GM12878 (cell line): ENCODE data around the gene DEPDC7. TPM values are rescaled to one million over a fixed set of nuclear protein-coding genes. Genes with fewer than 3 reads are reported as not detected.

Experiments used
- CHD1 ChIP-seq: IDR thresholded peaks from 2 replicates; pipeline ENCODE4 v1.6.1; 2012; ENCODE audit warnings: low read depth, low read length, improper control_type of control experiment
- CREB1 ChIP-seq: IDR thresholded peaks from 2 replicates; pipeline ENCODE4 v1.6.1; 2012; ENCODE audit warnings: low read depth, mild to moderate bottlenecking, inconsistent platforms
- CUX1 ChIP-seq: IDR thresholded peaks from 2 replicates; pipeline ENCODE4 v1.6.1; 2012; ENCODE audit warnings: improper control_type of control experiment, low read depth, low read length; ENCODE audit not compliant: insufficient replicate concordance
- HDAC6 ChIP-seq: fragments of 200-600 bp; sonication (generic); IDR thresholded peaks from one replicate; pipeline ENCODE4 v1.8.0; 2017; ENCODE audit warnings: antibody characterized with exemption; ENCODE audit not compliant: unreplicated experiment
- IKZF1 ChIP-seq: fragments of 450-650 bp; conservative IDR thresholded peaks from 2 replicates; pipeline ENCODE4 v1.6.1; 2017; ENCODE audit warnings: antibody characterized with exemption, mild to moderate bottlenecking
- MTA3 ChIP-seq: IDR thresholded peaks from 2 replicates; pipeline ENCODE4 v1.6.1; 2012; ENCODE audit warnings: low read length, inconsistent platforms, borderline replicate concordance
- PBX3 ChIP-seq: IDR thresholded peaks from 2 replicates; pipeline ENCODE4 v1.6.1; 2011; ENCODE audit warnings: mild to moderate bottlenecking, low read depth, low read length, moderate library complexity; ENCODE audit not compliant: insufficient replicate concordance
- PKNOX1 ChIP-seq: fragments of 450-650 bp; IDR thresholded peaks from 2 replicates; pipeline ENCODE4 v1.6.1; 2016; ENCODE audit warnings: mild to moderate bottlenecking
- RAD51 ChIP-seq: fragments of 450-650 bp; IDR thresholded peaks from 2 replicates; pipeline ENCODE4 v1.6.1; 2016; ENCODE audit warnings: moderate library complexity, mild to moderate bottlenecking, inconsistent platforms
- RFX5 ChIP-seq: IDR thresholded peaks from 2 replicates; pipeline ENCODE4 v1.6.1; 2011; ENCODE audit warnings: low read depth, low read length, improper control_type of control experiment
- SPI1 ChIP-seq: IDR thresholded peaks from 2 replicates; pipeline ENCODE4 v1.6.1; 2011; ENCODE audit warnings: low read depth, mild to moderate bottlenecking, low read length, moderate library complexity, borderline replicate concordance; ENCODE audit not compliant: insufficient read depth
- SRF ChIP-seq, 2 experiments: IDR thresholded peaks; 2 replicates each; pipeline ENCODE4 v1.6.1; 2011; ENCODE audit warnings: low read depth in 2 of 2, low read length in 2 of 2, mild to moderate bottlenecking in 1 of 2, moderate library complexity in 1 of 2
- USF1 ChIP-seq: IDR thresholded peaks from 2 replicates; pipeline ENCODE4 v1.6.1; 2011; ENCODE audit warnings: borderline replicate concordance, low read depth, mild to moderate bottlenecking, moderate library complexity, mixed read lengths, low read length; ENCODE audit not compliant: insufficient read depth; ENCODE audit errors: extremely low read length
- USF2 ChIP-seq: IDR thresholded peaks from 2 replicates; pipeline ENCODE4 v1.6.1; 2011; ENCODE audit warnings: low read depth, low read length, improper control_type of control experiment, borderline replicate concordance
- WRNIP1 ChIP-seq: IDR thresholded peaks from 2 replicates; pipeline ENCODE4 v1.6.1; 2011; ENCODE audit warnings: low read depth, low read length, improper control_type of control experiment, borderline replicate concordance
- ZBTB33 ChIP-seq: fragments of 450-650 bp; IDR thresholded peaks from 2 replicates; pipeline ENCODE4 v1.6.1; 2017; ENCODE audit warnings: mild to moderate bottlenecking
- polyA plus RNA-seq, 11 experiments: library from polyadenylated mRNA; depleted of rRNA in 4 of 11; unstranded in 6 of 11; stranded (reverse) in 5 of 11; fragments of >200 nt; fragmentation: Nextera tagmentation in 4 of 11; fragmentation: Illumina TruSeq in 1 of 11; extraction: Ambion mirVana in 4 of 11; extraction: Trizol in 1 of 11; gene quantifications; 1 replicate in 1 of 11; 2 replicates in 10 of 11; pipeline versions ENCODE4 v1.2.1 to v1.2.3, GENCODE V29; 2011 to 2016; ENCODE audit warnings: inconsistent platforms in 2 of 11, missing spikeins in 2 of 11, low read depth in 1 of 11
- total RNA-seq, 4 experiments: library from RNA; depleted of rRNA in 3 of 4; stranded (reverse); fragments of >200 nt in 3 of 4; fragmentation: Illumina TruSeq in 1 of 4; extraction: Trizol in 1 of 4; gene quantifications; 2 replicates each; pipeline versions ENCODE4 v1.2.1 to v1.2.3, GENCODE V29; 2013 to 2021

Gene DEPDC7
- total and polyA plus RNA-seq, 10 of the 15 experiments (the other 5 are each of a cell fraction or from before 2014, with no cell fraction given), result 0.06 to 1.1 (median 0.49) TPM

- TF ChIP-seq CUX1, result no peak
- no peak for TF ChIP-seq MTA3
- no peak for TF ChIP-seq SPI1
- TF ChIP-seq HDAC6, result no peak
- no peak for TF ChIP-seq WRNIP1
- TF ChIP-seq USF2, result peak; percentile 41; the same call in 1 of the 2 replicates
- TF ChIP-seq ZBTB33, result peak; percentile 87
- no peak for TF ChIP-seq CHD1
- TF ChIP-seq RAD51, result peak; percentile 73; the same call in 1 of the 2 replicates
- TF ChIP-seq USF1, result peak; percentile 89
- peak; percentile 24 for TF ChIP-seq PBX3
- 0 out of 4 replicates have a peak, but pooled peaks of 1 of the 2 experiments have one; percentile 4 for TF ChIP-seq SRF (IDR thresholded peaks at IDR 0.05; ENCODE audit: low read depth in 2 of 2, low read length in 2 of 2)
- no peak for TF ChIP-seq RFX5
- TF ChIP-seq CREB1, result no peak
- TF ChIP-seq IKZF1, result peak; percentile 66
- peak; percentile 60 for TF ChIP-seq PKNOX1
Measured at GRCh38 chr11:33015621-33016551, at the start of gene DEPDC7 (continued).
